ENCODE data around the gene TOMM7.
"Not testable (repeated sequence)": the region's sequence is repeated elsewhere in the genome, so short reads cannot be mapped to it uniquely, and the experiment has no call there.

TOMM7 gene

DNA sequence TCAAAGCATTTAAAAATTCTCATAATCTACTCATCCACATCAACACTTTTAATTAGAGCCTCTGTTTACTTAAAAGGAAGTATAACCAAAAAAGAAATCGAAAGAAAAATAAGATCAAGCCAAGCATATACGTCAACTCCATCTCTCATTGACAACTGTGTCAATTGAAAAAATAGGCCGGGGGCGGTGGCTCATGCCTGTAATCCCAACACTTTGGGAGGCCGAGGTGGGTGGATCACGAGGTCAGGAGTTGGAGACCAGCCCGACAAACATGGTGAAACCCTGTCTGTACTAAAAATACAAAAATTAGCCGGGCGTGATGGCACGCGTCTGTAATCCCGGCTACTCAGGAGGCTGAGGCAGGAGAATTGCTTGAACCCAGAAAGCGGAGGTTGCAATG is 32.0 kb downstream of the TOMM7 start:
- DNase-seq (ENCODE audit: extremely low read depth in 1 of 2, low read depth in 1 of 2), result not testable (repeated sequence)

DNA sequence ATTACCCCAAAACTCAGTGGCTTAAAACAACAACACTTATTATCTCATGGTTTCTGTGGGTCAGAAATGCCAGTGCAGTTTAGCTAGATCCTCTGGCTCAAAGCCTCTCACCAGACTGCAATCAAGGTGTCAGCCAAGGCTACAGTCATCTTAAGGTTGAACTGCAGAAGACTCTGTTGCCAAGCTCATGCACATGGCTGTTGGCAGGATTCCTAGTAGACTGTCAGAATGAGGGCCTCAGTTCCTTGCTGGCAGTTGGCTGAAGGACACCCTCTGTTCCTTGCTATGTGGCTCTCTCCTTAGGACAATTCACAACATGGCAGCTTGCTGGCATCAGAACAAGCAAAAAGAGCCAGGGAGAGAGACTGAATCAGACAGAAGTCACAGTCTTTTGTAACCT is 34.7 kb downstream of the TOMM7 start:
- DNase-seq (ENCODE audit: extremely low read depth in 1 of 2, low read depth in 1 of 2), result no peak

DNA sequence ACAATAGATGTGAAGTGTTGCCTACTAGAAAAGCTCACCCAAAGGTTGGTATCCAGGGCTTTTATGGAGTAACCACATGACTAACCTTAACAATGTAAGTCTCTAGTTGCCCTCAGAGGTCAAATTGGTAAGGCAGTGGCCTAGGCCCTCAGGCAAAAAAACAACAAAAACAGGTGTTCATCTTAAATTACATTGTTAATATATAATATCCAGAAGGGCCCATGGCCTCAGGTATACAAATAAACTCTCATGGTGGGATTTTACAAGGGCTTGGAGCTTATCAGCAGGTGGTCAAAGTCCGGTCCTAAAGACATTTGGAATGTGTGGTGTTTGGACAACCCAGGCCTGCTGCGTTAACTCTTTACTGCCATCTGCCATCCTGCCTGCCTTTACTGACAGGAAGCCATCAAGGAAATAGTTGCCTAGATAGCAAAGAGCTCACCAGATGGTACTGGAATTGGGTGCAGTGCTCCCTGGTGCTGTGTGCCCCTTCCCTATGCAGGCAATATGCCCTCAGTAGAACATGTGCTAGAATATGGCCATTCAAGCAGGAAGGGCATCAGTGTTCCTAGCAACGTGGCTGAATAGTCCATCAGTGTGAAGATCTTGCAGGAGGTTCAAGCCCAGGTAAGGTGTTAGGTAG is 36.2 kb downstream of the TOMM7 start:
- no peak for DNase-seq (ENCODE audit: extremely low read depth in 1 of 2, low read depth in 1 of 2)

DNA sequence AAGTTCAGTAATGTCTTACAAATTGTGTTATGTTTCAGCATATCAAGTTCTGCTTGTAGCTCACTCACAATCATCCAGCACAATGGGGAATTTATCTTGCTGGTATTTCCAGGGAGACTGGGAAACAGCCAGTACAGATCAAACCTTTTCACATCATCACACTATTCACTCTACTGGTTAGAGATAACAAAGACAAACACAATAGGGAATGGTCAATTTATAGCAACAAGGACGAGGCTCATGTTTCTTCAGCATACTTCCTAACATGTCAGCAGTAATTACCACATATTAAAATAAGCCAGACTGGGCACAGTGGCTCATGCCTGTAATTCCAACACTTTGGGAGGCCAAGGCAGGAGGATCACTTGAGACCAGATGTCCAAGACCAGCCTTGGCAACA is 38.3 kb downstream of the TOMM7 start:
- no peak for DNase-seq (ENCODE audit: extremely low read depth in 1 of 2, low read depth in 1 of 2)

DNA sequence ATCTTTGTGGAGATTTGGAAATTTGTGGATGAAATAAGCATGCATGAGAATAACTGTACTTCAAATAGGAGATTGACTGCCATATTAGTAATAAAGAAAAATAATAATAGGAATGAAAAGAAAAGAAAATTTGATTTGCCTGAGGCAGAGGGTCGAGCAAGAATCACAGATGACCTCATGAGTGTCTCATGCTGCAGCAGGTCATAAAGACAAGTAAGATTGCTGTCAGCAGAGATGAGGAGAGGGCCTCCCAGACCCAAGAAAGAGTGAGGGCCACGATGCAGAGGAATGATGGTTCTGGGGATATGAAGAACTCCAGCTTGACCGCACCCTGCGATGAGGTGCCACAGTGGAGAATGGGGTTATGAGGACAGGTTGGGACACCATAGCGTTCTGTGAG is 39.2 kb downstream of the TOMM7 start:
- DNase-seq (ENCODE audit: extremely low read depth in 1 of 2, low read depth in 1 of 2), result no peak

DNA sequence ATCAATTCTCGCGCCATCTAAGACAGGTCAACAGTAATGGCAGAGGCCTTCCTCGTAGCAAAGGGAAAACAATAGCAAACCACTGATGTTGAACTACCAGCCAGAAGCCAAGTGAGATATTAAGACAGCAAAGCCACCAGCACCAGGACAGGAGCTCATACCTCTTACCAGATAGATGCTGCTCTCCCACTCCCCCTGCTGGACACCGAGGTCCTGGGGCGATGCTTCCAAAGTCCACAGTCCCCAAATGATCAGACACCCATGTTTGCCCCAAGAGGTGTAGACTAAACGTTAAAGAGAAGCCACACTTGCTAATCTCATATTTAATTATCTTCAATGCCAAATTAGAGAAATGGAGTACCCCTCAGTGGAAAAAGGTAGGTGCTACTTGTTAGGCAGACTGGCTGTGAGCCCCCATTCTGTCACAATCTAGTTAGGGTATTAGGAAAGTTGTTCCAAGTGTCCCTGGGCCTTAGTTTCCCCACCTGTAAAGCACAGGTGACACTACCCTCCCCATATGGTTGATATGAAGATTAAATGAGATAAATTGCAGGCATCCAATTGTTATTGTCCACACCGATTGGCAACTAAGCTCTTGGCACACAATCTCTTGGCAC is 39.9 kb downstream of the TOMM7 start:
- peak; percentile 34 to 55 for DNase-seq (ENCODE audit: extremely low read depth in 1 of 2, low read depth in 1 of 2)

DNA sequence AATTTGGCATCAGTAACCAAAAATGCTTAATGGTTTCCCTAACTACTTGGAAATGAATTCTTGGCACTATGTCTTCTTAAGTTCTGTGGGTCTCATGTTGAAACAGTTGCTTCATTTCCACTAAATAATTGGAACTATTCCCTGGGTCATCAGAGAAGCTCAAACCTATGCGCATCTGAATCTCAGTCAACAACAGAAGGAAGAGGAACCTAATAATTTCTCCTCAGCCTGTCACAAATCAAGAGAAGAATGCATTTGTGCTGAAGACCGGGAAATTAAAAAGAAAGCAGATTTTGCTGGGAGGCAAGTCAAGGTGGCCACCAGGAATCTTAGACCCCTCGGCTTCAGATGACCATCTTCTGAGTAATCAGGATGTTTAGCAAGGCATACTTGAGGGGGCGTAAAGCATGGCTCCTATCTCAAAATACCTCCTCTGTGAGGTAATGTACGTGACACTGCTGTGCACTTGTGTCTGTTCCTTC is 41.4 kb downstream of the TOMM7 start:
- DNase-seq (ENCODE audit: extremely low read depth in 1 of 2, low read depth in 1 of 2), result no peak

DNA sequence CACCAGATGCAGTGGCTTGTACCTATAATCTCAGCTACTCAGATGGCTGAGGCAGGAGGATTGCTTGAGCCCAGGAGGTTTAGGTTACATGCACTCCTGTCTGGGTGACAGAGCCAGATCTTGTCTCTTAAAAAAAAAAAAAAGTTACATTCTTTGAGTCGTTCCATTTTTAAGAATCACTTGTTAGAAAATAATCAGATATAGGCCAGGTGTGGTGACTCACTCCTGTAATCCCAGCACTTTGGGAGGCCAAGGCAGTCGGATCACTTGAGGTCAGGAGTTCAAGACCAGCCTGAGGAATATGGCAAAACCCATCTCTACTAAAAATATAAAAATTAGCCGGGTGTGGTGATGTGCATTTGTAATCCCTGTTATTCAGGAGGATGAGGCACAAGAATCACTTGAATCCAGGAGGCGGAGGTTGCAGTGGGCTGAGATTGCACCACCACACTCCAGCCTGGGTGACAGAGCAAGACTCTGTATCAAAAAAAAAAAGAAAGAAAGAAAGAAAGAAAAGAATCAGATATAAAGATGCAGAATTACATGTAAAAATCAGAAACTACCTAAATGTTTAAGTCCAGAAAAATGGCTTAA is 42.8 kb downstream of the TOMM7 start:
- not testable (repeated sequence) for DNase-seq (ENCODE audit: extremely low read depth in 1 of 2, low read depth in 1 of 2)

DNA sequence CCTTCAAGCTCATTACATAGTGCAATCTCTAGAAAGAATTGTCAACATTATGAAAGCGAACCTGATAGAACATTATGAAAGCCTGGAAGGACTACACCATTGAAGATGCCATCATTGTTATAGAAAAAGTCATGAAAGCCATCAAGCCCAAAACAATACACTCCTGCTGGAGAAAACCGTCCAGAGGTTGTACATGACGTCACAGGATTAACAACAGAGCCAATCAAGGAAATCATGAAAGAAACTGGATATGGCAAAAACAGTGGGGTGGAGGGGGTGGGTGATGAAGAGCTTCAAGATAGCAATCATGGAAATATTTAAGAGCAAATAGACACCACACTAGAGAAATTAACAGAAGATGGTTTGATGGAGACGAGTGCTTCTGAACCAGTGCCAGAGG is 45.7 kb downstream of the TOMM7 start:
- no peak for DNase-seq (ENCODE audit: extremely low read depth in 1 of 2, low read depth in 1 of 2)

DNA sequence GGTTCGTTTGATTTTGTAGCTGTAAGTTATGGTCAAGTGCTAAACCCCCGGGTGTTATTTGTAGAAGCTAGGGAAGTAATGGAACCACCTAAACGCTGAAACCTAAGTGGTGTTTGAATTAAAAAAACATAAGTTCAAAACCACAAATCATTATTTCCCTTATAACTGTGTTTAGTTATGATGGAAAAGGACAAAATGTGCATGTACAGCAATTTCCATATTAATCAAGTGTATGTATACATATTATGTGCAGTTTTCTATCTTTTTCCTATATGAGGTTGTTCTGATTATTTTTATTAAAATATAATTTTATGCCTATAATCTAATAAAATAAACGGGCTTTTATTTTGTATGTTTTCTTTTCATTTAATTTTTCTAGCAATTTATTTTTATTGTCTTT is 49.8 kb downstream of the TOMM7 start:
- DNase-seq (ENCODE audit: extremely low read depth in 1 of 2, low read depth in 1 of 2), result no peak

DNA sequence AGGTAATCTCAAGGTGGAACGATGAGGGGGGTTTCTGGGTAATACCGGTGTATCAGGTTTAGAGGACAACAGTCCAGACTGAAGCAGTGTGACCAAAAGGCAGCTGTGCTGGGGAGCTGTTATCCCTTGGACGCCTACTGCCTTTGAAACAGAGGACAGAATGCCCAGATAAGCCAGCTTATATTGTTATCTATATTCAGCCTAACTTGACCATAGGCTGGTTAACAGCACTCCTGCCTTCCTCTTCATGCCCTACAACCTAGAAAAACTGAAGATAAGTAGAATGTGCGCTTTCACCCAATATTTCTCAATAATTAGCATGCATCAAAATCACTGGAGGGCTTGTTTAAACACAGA is 50.8 kb downstream of the TOMM7 start:
- no peak for DNase-seq (ENCODE audit: extremely low read depth in 1 of 2, low read depth in 1 of 2)

DNA sequence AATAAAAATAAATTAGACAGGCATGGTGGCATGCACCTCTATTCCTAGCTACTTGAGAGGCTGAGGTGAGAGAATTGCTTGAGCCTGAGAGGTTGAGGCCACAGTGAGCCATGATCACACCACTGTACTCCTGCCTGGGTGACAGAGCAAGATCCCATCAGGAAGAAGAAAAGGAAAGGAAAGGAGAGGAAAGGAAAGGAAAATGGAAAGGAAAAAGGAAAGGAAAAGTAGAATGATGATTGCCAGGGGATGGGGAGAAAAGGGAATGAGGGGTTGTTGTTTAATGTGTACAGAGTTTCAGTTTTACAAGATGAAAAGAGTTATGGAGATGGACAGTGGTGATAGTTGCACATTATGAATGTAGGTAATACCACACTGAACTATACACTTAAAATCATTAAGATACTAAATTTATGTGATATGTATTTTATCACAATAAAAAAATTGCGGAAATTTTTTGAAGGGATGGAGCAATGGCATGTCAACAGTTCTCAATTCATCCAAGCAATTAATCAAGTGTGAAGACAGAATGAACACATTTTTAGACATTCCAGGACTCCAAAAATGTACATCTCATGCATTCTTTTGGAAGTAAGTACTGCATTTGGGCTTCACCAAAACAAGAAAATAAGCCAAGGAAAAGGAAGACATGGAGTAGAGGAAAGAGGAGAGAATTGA is 51.3 kb downstream of the TOMM7 start:
- DNase-seq (ENCODE audit: extremely low read depth in 1 of 2, low read depth in 1 of 2), result no peak

DNA sequence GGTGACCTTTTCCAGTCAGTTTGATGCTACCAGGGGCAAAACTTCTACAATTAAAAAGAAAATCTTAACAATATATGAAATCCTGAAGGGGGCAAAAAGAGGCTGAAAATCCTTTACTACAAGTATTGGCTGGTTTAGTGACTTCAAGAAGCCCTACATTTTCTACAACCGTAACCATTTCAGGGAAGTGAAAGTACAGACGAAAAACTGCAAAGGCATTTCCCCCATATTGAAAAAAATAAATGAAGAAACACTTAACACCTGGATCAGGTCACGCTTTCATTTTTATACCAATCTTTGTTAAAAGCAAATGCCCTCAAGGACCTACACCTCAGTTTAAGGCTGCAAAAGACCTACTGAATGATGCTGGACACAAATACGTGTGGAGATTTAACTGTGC is 57.0 kb downstream of the TOMM7 start:
- no peak for DNase-seq (ENCODE audit: extremely low read depth in 1 of 2, low read depth in 1 of 2)

Data from stimulated activated CD8-positive, alpha-beta memory T cell treated with anti-CD3 and anti-CD28 coated beads, Interleukin-7, amount 100 ng/mL, for 48 hours (primary cell).